ENCODE measurements around the gene SF1.

DNA sequence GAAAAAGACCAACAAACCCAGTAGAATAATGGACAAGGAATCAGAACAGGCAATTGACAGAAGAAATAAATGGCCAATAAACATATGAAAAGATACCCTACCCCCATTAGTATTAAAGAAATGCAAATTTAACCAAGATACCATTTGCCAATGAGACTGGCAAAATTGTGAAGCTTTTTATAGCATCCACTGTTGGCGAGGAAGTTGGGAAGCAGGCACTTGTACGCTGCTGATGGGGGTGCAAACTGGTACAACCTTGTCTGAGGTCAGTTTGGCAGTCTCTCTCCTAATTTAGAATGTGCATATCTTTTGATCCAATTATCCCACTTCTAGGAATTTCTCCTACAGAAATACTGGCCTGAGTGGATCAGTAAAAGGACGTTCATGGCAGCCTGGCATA is 46.7 kb downstream of the SF1 start:
- TF ChIP-seq CTCF (IDR thresholded peaks at IDR 0.05; ENCODE audit: borderline replicate concordance, extremely low read depth, low read length, poor library complexity, severe bottlenecking) (no peak), EZH2 (IDR thresholded peaks at IDR 0.05; ENCODE audit: borderline replicate concordance, low read depth, low read length, severe bottlenecking) (no peak)
